ENCODE results near the gene CIAO2B.

DNA sequence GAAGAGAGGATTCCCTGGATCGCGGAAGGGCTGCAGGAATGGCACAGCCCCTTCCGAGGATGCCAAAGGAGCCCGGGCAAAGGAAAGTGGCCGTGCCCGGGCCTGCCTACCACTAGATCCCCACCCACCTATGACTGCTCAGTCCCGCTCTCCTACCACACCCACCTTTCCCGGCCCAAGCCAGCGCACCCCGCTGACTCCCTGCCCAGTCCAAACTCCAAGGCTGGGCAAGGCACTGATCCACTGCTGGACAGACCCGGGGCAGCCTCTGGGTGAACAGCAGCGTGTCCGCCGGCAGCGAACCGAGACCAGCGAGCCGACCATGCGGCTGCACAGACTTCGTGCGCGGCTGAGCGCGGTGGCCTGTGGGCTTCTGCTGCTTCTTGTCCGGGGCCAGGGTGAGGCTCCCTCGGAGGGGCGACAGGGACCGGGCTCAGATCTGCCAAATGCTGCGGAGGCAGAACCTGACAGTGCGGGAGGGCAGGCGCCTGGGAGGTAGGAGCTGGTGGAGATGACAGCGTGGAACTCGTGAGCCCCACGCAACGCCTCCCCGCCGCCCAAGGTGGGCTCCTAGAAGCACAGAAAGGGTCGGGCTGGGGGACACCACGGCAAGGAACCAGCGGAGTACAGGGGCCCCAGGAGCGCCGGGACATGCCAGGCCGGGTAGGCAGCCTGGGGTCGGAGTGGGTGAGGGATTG, 1.3 kb upstream of the CIAO2B start, which contains the start of gene CES2:
- TF ChIP-seq, protein P1, sequence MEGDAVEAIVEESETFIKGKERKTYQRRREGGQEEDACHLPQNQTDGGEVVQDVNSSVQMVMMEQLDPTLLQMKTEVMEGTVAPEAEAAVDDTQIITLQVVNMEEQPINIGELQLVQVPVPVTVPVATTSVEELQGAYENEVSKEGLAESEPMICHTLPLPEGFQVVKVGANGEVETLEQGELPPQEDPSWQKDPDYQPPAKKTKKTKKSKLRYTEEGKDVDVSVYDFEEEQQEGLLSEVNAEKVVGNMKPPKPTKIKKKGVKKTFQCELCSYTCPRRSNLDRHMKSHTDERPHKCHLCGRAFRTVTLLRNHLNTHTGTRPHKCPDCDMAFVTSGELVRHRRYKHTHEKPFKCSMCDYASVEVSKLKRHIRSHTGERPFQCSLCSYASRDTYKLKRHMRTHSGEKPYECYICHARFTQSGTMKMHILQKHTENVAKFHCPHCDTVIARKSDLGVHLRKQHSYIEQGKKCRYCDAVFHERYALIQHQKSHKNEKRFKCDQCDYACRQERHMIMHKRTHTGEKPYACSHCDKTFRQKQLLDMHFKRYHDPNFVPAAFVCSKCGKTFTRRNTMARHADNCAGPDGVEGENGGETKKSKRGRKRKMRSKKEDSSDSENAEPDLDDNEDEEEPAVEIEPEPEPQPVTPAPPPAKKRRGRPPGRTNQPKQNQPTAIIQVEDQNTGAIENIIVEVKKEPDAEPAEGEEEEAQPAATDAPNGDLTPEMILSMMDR (IDR thresholded peaks at IDR 0.05) = no peak
- no peak for TF ChIP-seq EP300 (IDR thresholded peaks at IDR 0.05)

Measured in sigmoid colon (tissue), 4 donors.